ENCODE results near the gene EPHB6. TPM values are rescaled to one million over a fixed set of nuclear protein-coding genes. Genes with fewer than 3 reads are reported as not detected.

Gene EPHB6
- total RNA-seq, 4 donors from 2014 or later: 16.9 to 89.0 (median 45.7) TPM

DNA sequence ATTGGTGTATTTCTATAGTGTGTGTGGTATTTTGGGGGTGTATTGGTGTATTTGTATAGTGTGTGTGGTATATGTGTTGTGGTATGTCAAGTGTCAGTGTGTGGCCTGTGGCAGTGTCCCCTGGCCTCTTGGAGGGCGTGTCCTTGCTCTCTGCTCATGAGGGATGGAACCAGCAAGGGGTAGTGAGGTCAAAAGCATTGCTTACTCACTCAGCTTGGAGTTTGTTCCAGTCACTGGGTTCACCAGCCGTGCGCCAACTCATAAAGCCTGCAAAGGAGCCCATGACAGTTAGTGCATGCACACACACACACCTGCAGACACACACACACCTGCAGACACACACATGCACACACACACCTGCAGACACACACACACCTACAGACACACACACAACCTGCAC lies 34.9 kb downstream of the EPHB6 start:
- TF ChIP-seq, protein P1, sequence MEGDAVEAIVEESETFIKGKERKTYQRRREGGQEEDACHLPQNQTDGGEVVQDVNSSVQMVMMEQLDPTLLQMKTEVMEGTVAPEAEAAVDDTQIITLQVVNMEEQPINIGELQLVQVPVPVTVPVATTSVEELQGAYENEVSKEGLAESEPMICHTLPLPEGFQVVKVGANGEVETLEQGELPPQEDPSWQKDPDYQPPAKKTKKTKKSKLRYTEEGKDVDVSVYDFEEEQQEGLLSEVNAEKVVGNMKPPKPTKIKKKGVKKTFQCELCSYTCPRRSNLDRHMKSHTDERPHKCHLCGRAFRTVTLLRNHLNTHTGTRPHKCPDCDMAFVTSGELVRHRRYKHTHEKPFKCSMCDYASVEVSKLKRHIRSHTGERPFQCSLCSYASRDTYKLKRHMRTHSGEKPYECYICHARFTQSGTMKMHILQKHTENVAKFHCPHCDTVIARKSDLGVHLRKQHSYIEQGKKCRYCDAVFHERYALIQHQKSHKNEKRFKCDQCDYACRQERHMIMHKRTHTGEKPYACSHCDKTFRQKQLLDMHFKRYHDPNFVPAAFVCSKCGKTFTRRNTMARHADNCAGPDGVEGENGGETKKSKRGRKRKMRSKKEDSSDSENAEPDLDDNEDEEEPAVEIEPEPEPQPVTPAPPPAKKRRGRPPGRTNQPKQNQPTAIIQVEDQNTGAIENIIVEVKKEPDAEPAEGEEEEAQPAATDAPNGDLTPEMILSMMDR (IDR thresholded peaks at IDR 0.05): no peak
- ATAC-seq (ENCODE audit: low FRiP score) (no peak), DNase-seq (ENCODE audit: low spot score) (no peak)

DNA sequence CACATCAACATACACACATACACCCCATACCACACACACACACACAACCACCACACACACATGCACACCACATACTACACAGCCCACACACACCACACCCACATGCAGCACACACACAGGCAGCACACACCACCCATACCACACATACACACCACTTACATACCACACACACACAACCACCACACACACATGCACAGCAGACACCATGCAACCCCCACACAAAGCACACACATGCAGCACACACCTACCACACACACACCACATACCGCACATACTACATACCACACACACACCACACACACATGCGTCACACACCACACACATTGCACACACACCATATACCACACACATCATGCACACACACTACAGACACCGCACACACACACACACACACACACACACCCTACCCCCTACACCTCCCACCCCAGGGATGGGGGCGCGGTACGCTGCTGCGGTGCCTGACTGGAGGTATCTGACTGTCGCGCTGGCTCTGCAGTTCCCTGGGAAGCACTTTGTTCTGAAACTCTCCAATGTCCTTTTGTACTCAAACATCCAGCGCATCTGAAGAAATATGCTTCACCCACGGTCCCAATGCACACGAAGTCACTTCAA lies 36.1 kb downstream of the EPHB6 start:
- ATAC-seq (ENCODE audit: low FRiP score): no peak
- TF ChIP-seq, protein P1 (IDR thresholded peaks at IDR 0.05): no peak
- no peak for DNase-seq (ENCODE audit: low spot score)

DNA sequence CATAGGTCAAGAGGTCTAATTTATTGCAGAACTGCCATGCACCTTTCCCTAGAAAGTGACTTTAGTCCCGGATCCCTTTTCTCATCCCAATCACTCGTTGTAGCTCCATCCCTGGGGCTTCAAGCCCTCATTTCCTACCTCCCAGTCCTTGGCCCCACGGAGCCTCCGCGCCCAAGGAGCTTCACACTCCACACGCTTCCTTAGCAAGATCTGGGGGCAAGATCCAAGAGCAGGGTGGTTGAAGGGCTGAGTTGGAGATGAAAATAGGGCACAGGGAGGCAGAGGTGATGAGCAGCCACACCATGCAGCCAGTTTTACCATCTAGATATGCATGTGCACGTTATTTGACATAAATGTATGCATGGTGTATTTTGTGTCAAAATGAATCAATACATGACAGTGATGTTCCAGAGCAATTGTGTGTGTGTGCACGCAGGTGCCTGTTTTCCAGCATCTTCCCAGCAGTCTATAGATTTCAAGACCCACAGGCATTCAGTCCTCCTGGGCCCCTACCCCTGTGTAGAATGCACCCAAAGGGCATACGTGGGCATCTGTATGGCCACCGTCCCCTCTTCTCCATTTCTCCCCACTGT lies 36.7 kb downstream of the EPHB6 start:
- TF ChIP-seq, protein P1 (IDR thresholded peaks at IDR 0.05): no peak
- ATAC-seq (ENCODE audit: low FRiP score) (no peak), DNase-seq (ENCODE audit: low spot score) (no peak)

DNA sequence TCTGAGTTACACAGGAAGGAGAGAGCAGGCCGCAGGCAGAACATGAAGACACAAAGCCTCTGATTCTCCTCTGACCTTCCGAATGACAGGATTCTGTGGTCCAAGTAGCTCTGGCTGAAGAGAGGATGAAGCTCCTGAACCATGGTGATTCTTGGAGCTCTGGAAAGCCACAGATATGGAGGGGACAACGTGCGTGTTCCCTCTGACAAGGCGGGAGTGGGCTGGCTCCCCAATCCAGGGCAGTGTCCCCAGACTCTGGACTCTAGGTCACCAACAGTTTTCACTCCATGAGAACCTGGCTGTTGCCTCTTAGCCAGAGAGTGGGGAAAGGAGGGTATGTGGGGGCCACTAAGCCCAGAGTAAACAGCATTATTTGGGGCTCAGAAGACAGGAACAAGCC lies 38.1 kb downstream of the EPHB6 start:
- DNase-seq (ENCODE audit: low spot score) (no peak), ATAC-seq (ENCODE audit: low FRiP score) (no peak)
- TF ChIP-seq, protein P1 (IDR thresholded peaks at IDR 0.05): no peak

DNA sequence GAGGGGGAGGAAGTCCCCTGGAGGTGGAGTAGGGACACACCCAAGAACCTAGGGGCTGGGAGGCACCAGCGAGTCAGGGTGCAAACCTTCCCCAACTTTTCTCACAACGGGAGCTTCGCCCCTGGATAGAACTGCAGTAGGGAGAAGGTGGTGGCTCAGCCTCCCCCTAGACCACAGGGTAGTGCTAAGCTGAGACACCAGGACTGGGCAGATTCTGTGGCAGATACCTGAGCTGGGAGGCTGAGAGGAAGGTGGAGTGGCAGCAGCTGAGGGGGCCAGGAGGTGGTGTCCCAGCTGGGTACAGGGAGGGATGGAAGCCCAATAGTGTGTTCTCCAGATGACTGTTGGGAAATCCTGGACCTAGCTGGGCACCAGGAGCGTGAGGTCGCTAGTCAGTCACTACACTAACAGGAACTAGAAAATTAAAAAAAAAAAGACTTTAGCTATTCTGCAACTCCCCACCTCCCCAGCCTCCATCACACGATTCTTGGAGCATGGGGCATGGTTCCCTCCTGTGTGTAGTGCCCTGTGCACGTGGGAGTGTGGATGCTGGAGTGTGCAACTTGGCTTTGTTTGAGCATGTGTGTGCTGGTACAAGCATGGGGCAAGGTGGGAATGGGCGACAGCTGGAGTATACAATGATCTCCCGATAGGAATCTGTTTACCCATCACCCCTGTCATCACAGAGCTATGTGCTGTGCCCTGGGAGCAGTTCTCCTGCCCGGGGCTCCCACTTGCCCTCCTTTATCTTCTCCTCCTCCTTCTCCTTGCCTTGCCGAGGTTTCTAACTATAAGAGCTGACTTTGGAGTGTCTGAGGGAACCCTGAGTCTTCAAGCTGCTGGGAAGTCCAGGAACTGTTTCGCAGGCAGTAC lies 39.5 kb downstream of the EPHB6 start:
- no peak for ATAC-seq (ENCODE audit: low FRiP score)
- no peak for DNase-seq (ENCODE audit: low spot score)

DNA sequence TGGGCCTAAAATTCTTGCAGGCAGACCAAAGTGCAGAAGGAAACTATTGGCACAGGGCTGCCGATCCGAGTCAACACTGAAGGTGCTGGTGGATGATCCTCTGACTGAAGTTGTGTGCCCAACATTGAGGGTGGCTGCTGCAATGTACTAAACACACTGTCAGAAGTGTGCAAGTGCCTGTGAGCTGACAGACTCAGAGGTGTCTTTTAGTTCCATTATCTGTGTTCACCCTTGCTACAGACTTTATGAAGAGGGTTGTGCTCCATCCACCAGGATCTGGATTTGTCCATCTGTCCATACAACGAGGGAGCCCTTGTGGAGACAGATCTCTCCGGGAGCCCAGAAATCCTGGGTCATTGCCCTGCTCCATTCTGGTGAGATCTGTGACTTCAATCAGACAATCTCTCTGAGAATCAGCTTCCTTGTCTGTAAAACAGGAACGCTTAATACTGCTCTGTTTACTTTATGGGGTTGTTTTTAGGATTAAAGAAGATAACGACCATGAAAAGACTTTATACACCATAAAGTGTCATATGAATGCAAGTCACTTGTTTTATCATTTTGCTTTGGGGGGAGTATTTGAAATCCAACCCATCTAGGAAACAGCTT lies 40.2 kb downstream of the EPHB6 start:
- TF ChIP-seq, protein P1 (IDR thresholded peaks at IDR 0.05): no peak
- no peak for DNase-seq (ENCODE audit: low spot score)
- ATAC-seq (ENCODE audit: low FRiP score): no peak

More for the DNA sequence above, 39.5 kb downstream of the EPHB6 start:
- TF ChIP-seq, protein P1 (IDR thresholded peaks at IDR 0.05): no peak
